K562 (cell line): ENCODE results near the gene DCT. TPM values are rescaled to one million over a fixed set of nuclear protein-coding genes. Genes with fewer than 3 reads are reported as not detected.

Experiments
- ATAC-seq: fragments of 200-7000 bp; cut with Tn5 transposase; 3 replicates; pipeline ENCODE4 v1.9.1; 2020; ENCODE audit warnings: moderate library complexity
- BruUV-seq: library from RNA; stranded (reverse); fragments of 400-500 nt; replicated peaks from 2 replicates; lab custom pipeline; 2021; lab: Mats Ljungman, UMichigan
- CTCF ChIA-PET: fragments of 300-600 bp; formaldehyde crosslinking; extraction: SDS; loops from one replicate; lab custom pipeline; 2021; ENCODE audit warnings: low intra/inter-chr PET ratio; lab: Yijun Ruan, JAX
- POLR2A ChIA-PET: fragments of 300-600, 350-650 bp; sonication (Branson Sonifier 250); formaldehyde crosslinking; extraction: SDS; loops from one replicate; lab custom pipeline; 2021; ENCODE audit warnings: antibody characterized with exemption, inconsistent platforms; lab: Yijun Ruan, JAX
- DNase-seq, 4 experiments: peaks; one replicate each; pipeline versions ENCODE4 v3.0.0 to v3.0.0-alpha.2; 2011 to 2018; ENCODE audit warnings: low spot score in 3 of 4, mixed read lengths in 3 of 4; ENCODE audit errors: extremely low read depth in 1 of 4
- FAIRE-seq: peaks from 2 replicates; lab custom pipeline; 2011; peaks lifted over from hg19 to GRCh38; lab: Jason Lieb, UNC
- H2AFZ ChIP-seq: 2 replicates; pipeline ENCODE4 v1.6.0; 2011; ENCODE audit warnings: low read depth, low read length, control low read depth, inconsistent platforms
- H3K27ac ChIP-seq: fragments of 200-600 bp; 3 replicates; pipeline ENCODE4 v1.8.0; 2011; ENCODE audit warnings: low read depth, mild to moderate bottlenecking, control low read depth, inconsistent platforms, low read length, moderate library complexity, mixed read lengths; ENCODE audit errors: extremely low read depth
- H3K27me3 ChIP-seq, 2 experiments: fragments of 300-600 bp in 1 of 2; 2 replicates in 1 of 2; 3 replicates in 1 of 2; pipeline versions ENCODE4 v1.6.0 to v1.8.0; 2011; ENCODE audit warnings: inconsistent platforms in 2 of 2, low read length in 2 of 2, mild to moderate bottlenecking in 1 of 2, mixed read lengths in 1 of 2, moderate library complexity in 1 of 2; ENCODE audit not compliant: control insufficient read depth in 2 of 2, insufficient read depth in 2 of 2
- H3K36me3 ChIP-seq: fragments of 300-600 bp; 3 replicates; pipeline ENCODE4 v1.8.0; 2011; ENCODE audit warnings: mild to moderate bottlenecking, low read length, inconsistent platforms; ENCODE audit not compliant: control insufficient read depth, insufficient read depth
- H3K4me1 ChIP-seq, 2 experiments: fragments of 200-600 bp in 1 of 2; replicated peaks in 1 of 2; 2 replicates in 1 of 2; 3 replicates in 1 of 2; pipeline versions ENCODE4 v1.5.1 to v1.8.0; 2011; ENCODE audit warnings: inconsistent platforms in 2 of 2, low read length in 2 of 2, mild to moderate bottlenecking in 1 of 2, mixed read lengths in 1 of 2, moderate library complexity in 1 of 2; ENCODE audit not compliant: control insufficient read depth in 2 of 2, insufficient read depth in 2 of 2
- H3K4me2 ChIP-seq: 2 replicates; pipeline ENCODE4 v1.6.1; 2011; ENCODE audit warnings: low read length, control low read depth, inconsistent platforms, mixed read lengths; ENCODE audit not compliant: insufficient read depth
- H3K4me3 ChIP-seq: fragments of 200-600 bp; sonication (generic), shearing (Covaris generic); 2 replicates; pipeline ENCODE4 v1.5.1; 2016; ENCODE audit warnings: control low read depth, inconsistent platforms
- H3K79me2 ChIP-seq: fragments of 200-600 bp; 3 replicates; pipeline ENCODE4 v1.8.0; 2011; ENCODE audit warnings: low read length, inconsistent platforms; ENCODE audit not compliant: control insufficient read depth, insufficient read depth
- H3K9ac ChIP-seq, 2 experiments: 2 replicates each; pipeline versions ENCODE4 v1.6.0 to v1.6.1; 2011; ENCODE audit warnings: low read depth in 2 of 2, low read length in 2 of 2, control low read depth in 1 of 2, inconsistent platforms in 1 of 2, mild to moderate bottlenecking in 1 of 2, mixed read lengths in 1 of 2; ENCODE audit not compliant: insufficient read depth in 1 of 2
- H3K9me1 ChIP-seq: one replicate; pipeline ENCODE4 v1.6.0; 2011; ENCODE audit warnings: inconsistent platforms, mild to moderate bottlenecking, low read length, moderate library complexity; ENCODE audit not compliant: control insufficient read depth, insufficient read depth
- H3K9me3 ChIP-seq: replicated peaks from 2 replicates; pipeline ENCODE4 v1.5.1; 2011; ENCODE audit warnings: low read depth, low read length, inconsistent platforms; ENCODE audit not compliant: control insufficient read depth, insufficient read depth
- H4K20me1 ChIP-seq: replicated peaks from 2 replicates; pipeline ENCODE4 v1.6.1; 2011; ENCODE audit warnings: low read length, inconsistent platforms, mixed read lengths; ENCODE audit not compliant: control insufficient read depth, insufficient read depth
- ELF2 ChIP-seq: fragments of 250-450 bp; sonication (Bioruptor Pico); IDR thresholded peaks from 2 replicates; pipeline ENCODE4 v1.5.0; 2021; ENCODE audit warnings: mild to moderate bottlenecking
- ILF3 ChIP-seq: fragments of 450-650 bp; IDR thresholded peaks from 2 replicates; pipeline ENCODE4 v1.6.1; 2018; ENCODE audit warnings: antibody characterized with exemption, mild to moderate bottlenecking, moderate library complexity, borderline replicate concordance
- MTA2 ChIP-seq: fragments of 450-650 bp; IDR thresholded peaks from 2 replicates; pipeline ENCODE4 v1.6.1; 2016; ENCODE audit warnings: low read depth
- MYC ChIP-seq, 2 experiments: fragments of 250-450 bp in 1 of 2; sonication (Bioruptor Pico) in 1 of 2; IDR thresholded peaks; 2 replicates each; pipeline versions ENCODE4 v1.5.1 to v1.6.1; 2012 to 2021; ENCODE audit warnings: low read depth in 2 of 2, borderline replicate concordance in 1 of 2, improper control_type of control experiment in 1 of 2, low read length in 1 of 2, mild to moderate bottlenecking in 1 of 2, moderate library complexity in 1 of 2
- SMAD4 ChIP-seq: fragments of 250-450 bp; sonication (Bioruptor Pico); conservative IDR thresholded peaks from 2 replicates; pipeline ENCODE4 v1.8.0; 2021; ENCODE audit warnings: inconsistent platforms, mild to moderate bottlenecking, moderate library complexity
- SUPT5H ChIP-seq: fragments of 450-650 bp; IDR thresholded peaks from 2 replicates; pipeline ENCODE4 v1.6.1; 2016
- TRIM25 ChIP-seq: fragments of 450-650 bp; IDR thresholded peaks from 2 replicates; pipeline ENCODE4 v1.7.0; 2016; ENCODE audit warnings: borderline replicate concordance
- ZNF384 ChIP-seq: IDR thresholded peaks from 2 replicates; pipeline ENCODE4 v1.6.1; 2012; ENCODE audit warnings: low read depth, low read length, improper control_type of control experiment
- ZNF395 ChIP-seq: fragments of 200-800 bp; sonication (Bioruptor generic); IDR thresholded peaks from 2 replicates; pipeline ENCODE4 v1.6.1; 2017; ENCODE audit warnings: missing genetic modification characterization, missing compliant biosample characterization
- WGBS: fragments of 100-300 bp; shearing (Covaris generic); methylation state at CpG from one replicate; pipeline ENCODE4 v1.1.6; 2016; ENCODE audit warnings: low coverage, mixed read lengths; ENCODE audit not compliant: insufficient coverage; ENCODE audit errors: missing lambda C conversion rate; 5-methylcytosine and 5-hydroxymethylcytosine counted together
- in situ Hi-C: fragments of 300-500 bp; cut with MboI; formaldehyde crosslinking; loops from 4 replicates; pipeline ENCODE4 v1.15.0; 2018; ENCODE audit warnings: inconsistent platforms, mixed read lengths
- intact Hi-C: fragments of 100-400 bp; cut with micrococcal nuclease; formaldehyde crosslinking; loops from 2 replicates; pipeline ENCODE4 v1.14.2; 2022
- polyA plus RNA-seq, 8 experiments: library from polyadenylated mRNA; depleted of rRNA in 4 of 8; stranded (reverse) in 5 of 8; unstranded in 3 of 8; fragments of >200 nt; fragmentation: Nextera tagmentation in 2 of 8; fragmentation: Illumina TruSeq in 1 of 8; extraction: Ambion mirVana in 2 of 8; extraction: Trizol in 1 of 8; gene quantifications; 2 replicates each; pipeline versions ENCODE4 v1.2.1 to v1.2.3, GENCODE V29; 2011 to 2014; ENCODE audit warnings: inconsistent platforms in 1 of 8, missing spikeins in 1 of 8
- total RNA-seq, 7 experiments: library from RNA; depleted of rRNA in 6 of 7; stranded (reverse); fragments of >200 nt in 6 of 7; fragmentation: Illumina TruSeq in 2 of 7; extraction: Trizol in 2 of 7; gene quantifications; 2 replicates each; pipeline versions ENCODE4 v1.2.1 to v1.2.3, GENCODE V29; 2011 to 2021; ENCODE audit warnings: low replicate concordance in 1 of 7

Gene DCT
- total and polyA plus RNA-seq, 9 of the 15 experiments (the other 6 are each of a cell fraction or from before 2014, with no cell fraction given): 0.11 to 0.83 (median 0.57) TPM

- TF ChIP-seq ZNF395 (CRISPR knock-in tag) (no peak), SUPT5H (no peak), ZNF384 (no peak), MYC (IDR thresholded peaks at IDR 0.05; ENCODE audit: low read depth, low read length) (no peak), MYC (CRISPR knock-in tag; IDR thresholded peaks at IDR 0.05; ENCODE audit: borderline replicate concordance, low read depth) (no peak)
Measured at GRCh38 chr13:94478913-94479312, 569 bp downstream of the DCT start (continued).

- Histone ChIP-seq H3K4me1 (no peaks in the 10 kb centered on the region), H3K36me3 (no peaks in the 10 kb centered on the region), H3K4me3 (no peak overlapping the region), H3K27ac (no peak overlapping the region), H3K27me3 (peaks cover 3 to 5% of the 10 kb centered on the region in 2 experiments; a peak in 2 of 5 replicates), H3K79me2 (no peaks in the 10 kb centered on the region), H3K9me1 (no peaks in the 10 kb centered on the region), H4K20me1 (no peaks in the 10 kb centered on the region), H2AFZ (no peak overlapping the region), H3K9me3 (no peaks in the 10 kb centered on the region), H3K4me2 (no peak overlapping the region), H3K9ac (no peak overlapping the region)
- DNase-seq (no peak), FAIRE-seq (no peak), ATAC-seq (no peak)
- ChIA-PET CTCF (no interaction called here), POLR2A (no interaction called here)
- BruUV-seq: no TSS peak
- no peak for TF ChIP-seq ELF2 (CRISPR knock-in tag)
- no peak for TF ChIP-seq MTA2
- no peak for TF ChIP-seq ZNF384
- TF ChIP-seq TRIM25: no peak
- TF ChIP-seq ILF3: no peak
- TF ChIP-seq SMAD4 (CRISPR knock-in tag): no peak
- WGBS: 0% methylated on average over 2 of the region's 2 CpGs
- in situ Hi-C loops: no loop called here
- intact Hi-C loops: no loop called here
Measured at GRCh38 chr13:94470126-94470525, 9.4 kb downstream of the DCT start.
